Stimulated activated CD8-positive, alpha-beta memory T cell treated with anti-CD3 and anti-CD28 coated beads, Interleukin-15, amount 100 ng/mL, for 48 hours (primary cell): Measurements from ENCODE around the gene SIRPB2.

Experiments
- DNase-seq, 2 donors: peaks; one replicate each; pipeline ENCODE4 v3.0.0-alpha.2; 2020; ENCODE audit warnings: low read depth in 2 of 2

SIRPB2 gene

GRCh38 chr20:1471242-1471641, 20.0 kb downstream of the SIRPB2 start:
- no peak for DNase-seq

- no peak for DNase-seq
Observed at GRCh38 chr20:1469925-1470571, 21.2 kb downstream of the SIRPB2 start.

- DNase-seq: no peak
Observed at GRCh38 chr20:1469306-1469905, 21.8 kb downstream of the SIRPB2 start.

GRCh38 chr20:1468117-1468624, 23.0 kb downstream of the SIRPB2 start:
- DNase-seq: no peak

GRCh38 chr20:1467355-1468116, 23.7 kb downstream of the SIRPB2 start:
- no peak for DNase-seq

GRCh38 chr20:1467082-1467354, 24.2 kb downstream of the SIRPB2 start:
- DNase-seq: no peak

- DNase-seq: peak; percentile 93 to 98
Observed at GRCh38 chr20:1466211-1467081, 24.8 kb downstream of the SIRPB2 start, which contains the start of gene NSFL1C. NSFL1C (minus strand) TSS chr20:1466849; CDS start chr20:1466824, 25 bp downstream.

- no peak for DNase-seq
Observed at GRCh38 chr20:1465470-1466210, 25.6 kb downstream of the SIRPB2 start.

- no peak for DNase-seq
Observed at GRCh38 chr20:1463971-1464570, 27.1 kb downstream of the SIRPB2 start.

GRCh38 chr20:1462834-1463233, 28.4 kb downstream of the SIRPB2 start:
- no peak for DNase-seq

- DNase-seq: no peak
Observed at GRCh38 chr20:1462001-1462400, 29.2 kb downstream of the SIRPB2 start.

GRCh38 chr20:1460275-1460674, 30.9 kb downstream of the SIRPB2 start:
- no peak for DNase-seq

- DNase-seq: no peak
Observed at GRCh38 chr20:1457992-1458391, 33.2 kb downstream of the SIRPB2 start.

- no peak for DNase-seq
Observed at GRCh38 chr20:1456300-1456699, 34.9 kb downstream of the SIRPB2 start.

GRCh38 chr20:1450926-1451491, 40.2 kb downstream of the SIRPB2 start:
- DNase-seq: no peak

- DNase-seq: no peak
Observed at GRCh38 chr20:1449370-1449769, 41.9 kb downstream of the SIRPB2 start.

- DNase-seq: no peak
Observed at GRCh38 chr20:1448081-1448620, 43.1 kb downstream of the SIRPB2 start.

- DNase-seq: no peak
Observed at GRCh38 chr20:1446536-1446935, 44.7 kb downstream of the SIRPB2 start.

- no peak for DNase-seq
Observed at GRCh38 chr20:1443085-1443484, 48.1 kb downstream of the SIRPB2 start.

- no peak for DNase-seq
Observed at GRCh38 chr20:1442304-1442703, 48.9 kb downstream of the SIRPB2 start.
